ENCODE measurements around the gene FARP2. TPM values are rescaled to one million over a fixed set of nuclear protein-coding genes. Genes with fewer than 3 reads are reported as not detected.
A peak's percentile ranks its signal among the peaks of the same experiment; 100 is the strongest.

Gene FARP2
- total RNA-seq, 1 donor from 2014 or later, result 46.5 TPM

DNA sequence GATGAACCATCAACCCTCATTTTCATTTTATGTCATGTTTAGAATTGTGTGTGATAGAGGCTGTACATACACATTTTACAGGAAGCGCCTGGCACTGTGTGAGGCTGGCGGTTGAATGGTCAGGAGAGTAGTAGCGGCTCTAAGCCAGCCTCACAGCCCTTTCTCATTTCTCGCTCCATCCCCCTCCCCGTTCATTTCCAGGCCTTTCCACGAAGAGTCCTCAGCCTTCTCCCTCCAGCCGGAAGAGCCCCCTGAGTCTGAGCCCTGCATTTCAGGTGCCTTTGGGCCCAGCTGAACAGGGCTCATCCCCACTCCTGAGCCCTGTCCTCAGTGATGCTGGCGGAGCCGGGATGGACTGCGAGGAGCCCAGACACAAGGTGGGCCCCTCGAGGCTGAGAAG lies 100.5 kb downstream of the FARP2 start:
- no peak for DNase-seq

DNA sequence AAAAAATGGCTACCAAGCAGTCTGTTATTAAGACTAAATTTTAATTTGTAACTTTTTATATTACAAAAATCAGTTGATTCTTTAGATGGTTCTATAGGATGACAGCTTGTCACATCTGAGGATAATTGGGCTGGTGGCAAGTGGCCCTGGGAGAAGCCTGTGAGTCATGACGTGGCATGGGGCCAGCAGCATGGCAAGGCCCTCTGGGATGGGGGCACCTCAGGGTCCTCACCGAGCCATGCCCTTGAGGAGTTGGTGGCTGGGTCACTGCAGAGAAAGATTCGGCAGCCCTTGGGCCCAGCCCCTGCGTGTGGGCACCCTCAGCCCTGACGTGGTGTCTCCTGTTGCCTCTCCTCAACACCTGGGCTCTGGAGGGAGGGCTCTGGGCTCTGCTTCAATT lies 102.6 kb downstream of the FARP2 start:
- DNase-seq, result no peak

DNA sequence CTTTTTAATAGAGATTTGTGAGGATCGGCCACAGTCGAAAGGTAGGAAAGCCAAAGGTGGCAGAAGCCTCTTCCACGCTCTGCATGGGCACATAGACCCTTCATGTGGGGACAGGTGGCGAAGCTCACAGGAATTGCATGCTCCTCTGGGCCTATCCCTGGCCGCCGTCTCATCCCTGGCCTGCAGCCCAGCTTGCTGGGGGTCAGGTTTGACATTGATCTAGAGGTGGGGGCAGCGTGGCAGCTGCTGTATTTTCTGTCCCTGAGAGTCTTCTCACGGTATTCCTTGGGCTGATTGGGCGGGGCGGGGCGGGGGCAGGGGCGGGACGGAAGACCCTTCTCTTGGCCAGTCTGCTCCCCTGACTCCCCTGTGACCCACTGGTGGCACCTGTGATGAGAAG lies 103.4 kb downstream of the FARP2 start:
- peak; percentile 29 for DNase-seq

GRCh38 chr2:241460631-241461030 lies 104.5 kb downstream of the FARP2 start:
- no peak for DNase-seq

- DNase-seq, result peak; percentile 34
These were observed 105.9 kb downstream of the FARP2 start for GRCh38 chr2:241461693-241462677.

- DNase-seq, result peak; percentile 72
These were observed 107.4 kb downstream of the FARP2 start for GRCh38 chr2:241463276-241464135.

GRCh38 chr2:241465543-241465942 lies 109.5 kb downstream of the FARP2 start:
- no peak for DNase-seq

- DNase-seq, result no peak
These were observed 110.1 kb downstream of the FARP2 start for GRCh38 chr2:241466230-241466629.

GRCh38 chr2:241467777-241468475 lies 111.8 kb downstream of the FARP2 start:
- no peak for DNase-seq

DNA sequence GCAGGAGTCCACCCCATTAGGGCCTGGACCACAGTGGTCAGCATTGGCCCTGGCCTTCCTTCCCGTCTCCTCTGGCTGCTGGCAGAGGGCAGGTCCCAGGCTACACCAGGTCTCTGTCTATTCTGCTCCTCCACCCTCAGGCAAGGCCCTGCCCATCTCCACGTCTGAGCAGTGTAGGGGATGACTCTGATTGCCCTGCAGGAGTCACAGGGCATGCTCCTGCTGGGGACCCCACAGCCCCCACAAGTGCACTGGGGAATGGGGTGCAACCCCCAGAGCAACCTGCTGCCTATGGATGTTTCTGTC lies 112.3 kb downstream of the FARP2 start:
- no peak for DNase-seq

- DNase-seq, result no peak
These were observed 113.7 kb downstream of the FARP2 start for GRCh38 chr2:241469746-241470145.

- DNase-seq, result no peak
These were observed 117.3 kb downstream of the FARP2 start for GRCh38 chr2:241473399-241473798.

DNA sequence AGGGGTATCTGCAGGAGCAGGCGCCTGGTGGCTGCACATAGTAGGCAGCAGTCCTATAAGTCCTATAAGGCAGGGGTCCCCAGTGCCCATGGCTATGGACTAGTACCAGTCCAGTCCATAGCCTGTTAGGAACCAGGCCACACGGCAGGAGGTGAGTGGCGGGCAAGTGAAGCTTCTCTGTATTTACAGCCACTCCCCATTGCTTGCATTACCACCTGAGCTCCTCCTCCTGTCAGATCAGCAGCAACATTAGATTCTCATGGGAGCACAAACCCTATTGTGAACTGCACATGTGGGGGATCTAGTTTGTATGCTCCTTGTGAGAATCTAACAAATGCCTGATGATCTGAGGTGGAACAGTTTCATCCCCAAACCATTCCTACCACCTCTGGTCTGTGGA lies 119.2 kb downstream of the FARP2 start:
- no peak for DNase-seq

GRCh38 chr2:241478166-241478565 lies 122.1 kb downstream of the FARP2 start:
- DNase-seq, result no peak

DNA sequence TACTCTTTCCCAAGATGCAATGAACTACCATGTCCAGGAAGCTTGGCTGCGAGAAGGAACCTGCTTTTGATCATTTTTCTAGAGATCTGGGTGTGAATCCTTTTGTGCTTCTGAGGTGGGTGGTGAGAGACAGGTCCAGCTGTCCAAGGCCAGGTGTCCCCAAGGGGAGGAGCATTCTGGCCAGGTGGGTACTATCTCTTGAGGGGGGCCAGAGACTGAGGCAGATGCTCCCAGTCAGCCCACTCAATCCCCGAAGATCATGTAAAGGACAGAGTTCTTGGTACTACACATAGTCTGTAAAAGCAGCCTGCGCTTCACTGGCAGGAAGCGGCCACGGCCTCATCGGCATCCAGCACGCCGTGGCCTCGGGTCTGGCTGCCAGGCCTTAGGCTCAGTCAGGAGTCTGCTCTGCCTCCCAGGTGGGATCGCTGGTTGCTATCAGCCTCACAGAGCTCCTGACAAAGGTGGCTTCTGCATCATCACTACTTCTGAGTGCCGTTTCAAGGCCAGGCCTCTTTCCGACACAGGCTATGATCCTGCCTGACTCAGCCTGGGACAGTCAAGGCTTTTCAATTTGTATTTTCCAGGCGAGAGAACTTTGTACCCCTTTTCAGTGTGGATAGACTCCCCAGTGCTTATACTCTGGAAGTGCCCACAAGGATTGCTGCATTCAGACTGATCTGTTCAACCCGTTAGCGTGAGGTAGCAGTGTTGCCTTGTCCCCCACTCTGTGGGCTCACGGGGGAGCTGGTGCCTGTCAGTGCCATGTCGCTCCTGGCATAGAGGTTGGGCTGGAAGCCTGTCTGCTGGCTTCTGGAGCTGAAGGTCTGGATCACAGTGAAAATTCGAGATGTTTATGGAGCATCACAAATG lies 123.2 kb downstream of the FARP2 start:
- no peak for DNase-seq

DNA sequence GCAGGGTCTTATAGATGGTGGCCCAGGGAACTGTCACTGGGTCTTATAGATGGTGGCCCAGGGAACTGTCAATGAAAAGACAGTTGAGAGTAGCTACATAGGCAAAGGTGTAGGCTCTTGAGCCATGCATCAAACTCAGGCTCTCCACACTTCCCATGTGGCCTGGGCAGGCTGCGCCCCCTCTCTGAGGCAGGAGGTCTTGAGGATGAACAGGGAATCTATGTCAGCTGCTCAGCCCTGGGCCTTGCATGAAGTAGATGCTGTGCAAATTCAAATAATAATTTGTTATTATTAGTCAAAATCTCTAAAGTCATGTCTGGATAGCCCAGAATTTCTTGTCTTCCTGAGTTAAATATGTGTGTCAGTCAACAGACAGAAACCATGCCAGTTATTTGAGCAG lies 125.6 kb downstream of the FARP2 start:
- no peak for DNase-seq

GRCh38 chr2:241482126-241482955 lies 126.3 kb downstream of the FARP2 start:
- peak; percentile 36 for DNase-seq

DNA sequence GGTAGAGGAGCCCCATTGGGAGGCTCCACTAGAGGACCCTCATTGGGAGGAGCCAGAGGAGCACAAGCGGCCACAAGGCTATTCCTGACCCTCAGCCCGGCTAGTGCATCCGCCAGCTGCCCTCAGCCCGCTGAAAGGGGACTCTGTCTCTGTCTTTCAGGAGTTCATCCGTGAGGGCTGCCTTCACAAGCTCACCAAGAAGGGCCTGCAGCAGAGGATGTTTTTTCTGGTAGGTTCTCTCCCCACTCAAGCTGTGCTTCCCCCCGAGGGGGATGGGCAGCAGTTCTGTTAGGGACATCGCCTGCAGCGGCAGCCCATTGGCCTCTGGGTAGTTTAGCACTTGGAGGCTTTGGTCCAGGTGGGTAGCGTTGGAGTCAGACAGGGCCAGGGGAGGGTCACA lies 127.2 kb downstream of the FARP2 start:
- no peak for DNase-seq

DNA sequence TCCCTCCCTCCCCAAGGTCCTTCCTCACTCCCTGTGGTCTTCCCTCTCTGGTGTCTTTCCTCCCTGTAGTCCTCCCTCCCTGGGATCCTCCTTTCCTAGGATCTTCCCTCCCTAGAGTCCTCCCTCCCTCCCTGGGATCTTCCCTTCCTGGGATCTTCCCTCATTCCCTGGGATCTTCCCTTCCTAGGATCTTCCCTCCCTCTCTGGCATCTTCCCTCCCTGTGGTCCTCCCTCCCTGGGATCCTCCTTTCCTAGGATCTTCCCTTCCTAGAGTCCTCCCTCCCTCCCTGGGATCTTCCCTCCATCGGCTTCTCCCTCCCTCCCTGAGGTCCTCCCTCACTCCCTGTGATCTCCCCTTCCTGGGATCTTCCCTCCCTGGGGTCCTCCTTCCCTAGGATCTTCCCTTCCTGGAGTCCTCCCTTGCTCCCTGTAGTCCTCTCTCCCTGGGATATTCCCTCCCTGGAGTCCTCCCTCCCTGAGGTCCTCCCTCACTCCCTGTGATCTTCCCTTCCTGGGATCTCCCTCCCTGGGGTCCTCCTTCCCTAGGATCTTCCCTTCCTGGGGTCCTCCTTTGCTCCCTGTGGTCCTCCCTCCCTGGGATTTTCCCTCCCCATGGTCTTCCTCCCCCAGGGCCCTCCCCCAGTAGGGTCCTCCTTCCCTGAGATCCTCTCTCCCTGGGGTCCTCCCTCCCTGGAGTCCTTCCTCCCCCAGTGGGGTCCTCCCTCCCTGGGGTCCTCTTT lies 129.3 kb downstream of the FARP2 start:
- no peak for DNase-seq

DNA sequence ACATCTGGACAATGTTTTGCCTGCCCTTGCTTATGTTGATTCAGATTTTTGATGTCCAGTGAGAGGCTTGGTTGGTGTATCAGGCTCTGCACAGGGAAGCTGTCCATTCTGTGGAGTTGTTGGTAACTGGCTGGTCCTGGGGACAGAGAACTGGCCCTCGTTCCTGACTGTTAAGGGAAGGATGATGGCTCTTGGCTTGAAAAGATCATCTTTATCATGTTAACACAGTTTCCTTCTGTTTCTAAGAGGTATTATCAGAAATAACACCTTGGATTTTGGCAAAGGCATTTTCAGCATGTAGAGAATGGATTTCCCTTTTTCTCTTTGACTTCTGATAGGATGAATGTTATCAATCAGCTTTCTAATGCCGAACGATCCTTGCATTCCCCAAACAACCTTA lies 133.0 kb downstream of the FARP2 start:
- no peak for DNase-seq
